WERI-Rb-1 (cell line): ENCODE data around the gene SIM1.

Experiments
- DNase-seq: peaks from one replicate; pipeline ENCODE4 v3.0.0-alpha.2; 2020
- H3K27ac ChIP-seq: fragments of 250-450 bp; sonication (Bioruptor Pico); 2 replicates; pipeline ENCODE4 v1.5.1; 2020; ENCODE audit warnings: mild to moderate bottlenecking, moderate library complexity
- H3K27me3 ChIP-seq: fragments of 250-450 bp; sonication (Bioruptor Pico); 2 replicates; pipeline ENCODE4 v1.5.1; 2021; ENCODE audit warnings: mild to moderate bottlenecking, low read depth, moderate library complexity; ENCODE audit not compliant: insufficient read depth, severe bottlenecking
- H3K36me3 ChIP-seq: fragments of 250-450 bp; sonication (Bioruptor Pico); 2 replicates; pipeline ENCODE4 v1.5.1; 2020; ENCODE audit warnings: mild to moderate bottlenecking, moderate library complexity
- H3K4me3 ChIP-seq: 2 replicates; pipeline ENCODE4 v1.5.1; 2011; ENCODE audit warnings: low read depth, mild to moderate bottlenecking, control low read depth, low read length
- H3K9me3 ChIP-seq: fragments of 250-450 bp; sonication (Bioruptor Pico); 2 replicates; pipeline ENCODE4 v1.5.1; 2021; ENCODE audit warnings: mild to moderate bottlenecking, moderate library complexity; ENCODE audit not compliant: severe bottlenecking
- TF ChIP-seq, protein P1 (sequence below): IDR thresholded peaks from 2 replicates; pipeline ENCODE4 v1.5.1; 2011; ENCODE audit warnings: low read depth, mild to moderate bottlenecking, control low read depth, inconsistent platforms, low read length

The SIM1 gene

DNA sequence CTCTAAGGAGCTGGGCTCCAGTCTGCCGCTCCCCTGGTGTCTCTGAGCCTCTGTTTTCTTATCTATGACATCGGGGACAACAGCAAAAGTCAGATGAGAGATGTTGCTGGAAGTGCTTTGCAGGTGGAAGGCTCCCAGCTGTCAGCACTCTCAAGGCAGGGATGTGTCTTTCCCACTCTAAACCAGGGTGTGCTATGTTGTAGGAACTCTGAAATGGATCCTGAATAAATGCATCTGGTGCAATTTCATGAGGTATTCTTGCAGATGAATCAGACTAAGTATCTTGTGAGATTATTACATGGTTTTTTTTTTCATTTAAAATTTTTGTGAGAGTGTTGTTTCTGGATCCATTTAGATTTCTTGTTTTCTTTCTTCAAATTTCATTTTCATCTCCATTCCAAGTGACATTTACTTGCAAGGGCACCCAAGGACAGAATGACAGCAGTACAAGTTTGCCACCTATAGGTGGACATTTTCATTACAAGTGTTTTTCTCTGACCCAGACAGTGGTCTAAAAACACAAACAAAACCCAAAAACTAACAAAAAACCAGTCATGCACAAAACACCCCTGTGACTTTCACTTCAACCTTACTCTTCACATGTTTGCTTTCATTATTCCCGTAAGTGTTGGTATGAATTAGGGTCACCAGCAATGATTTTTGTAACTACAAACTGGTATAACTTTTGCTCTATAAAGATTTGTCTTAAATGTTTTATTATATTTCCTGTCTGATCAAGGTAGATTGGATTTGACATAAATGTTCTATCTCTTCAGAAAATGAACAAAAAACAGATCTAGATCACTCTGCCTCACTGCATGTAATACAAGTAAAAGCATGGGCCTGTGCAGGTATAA is 14.7 kb upstream of the SIM1 start:
- no peak for DNase-seq
- no peaks in the 10 kb centered on the region for H3K36me3 ChIP-seq
- no peak overlapping the region for H3K27ac ChIP-seq
- TF ChIP-seq, protein P1, sequence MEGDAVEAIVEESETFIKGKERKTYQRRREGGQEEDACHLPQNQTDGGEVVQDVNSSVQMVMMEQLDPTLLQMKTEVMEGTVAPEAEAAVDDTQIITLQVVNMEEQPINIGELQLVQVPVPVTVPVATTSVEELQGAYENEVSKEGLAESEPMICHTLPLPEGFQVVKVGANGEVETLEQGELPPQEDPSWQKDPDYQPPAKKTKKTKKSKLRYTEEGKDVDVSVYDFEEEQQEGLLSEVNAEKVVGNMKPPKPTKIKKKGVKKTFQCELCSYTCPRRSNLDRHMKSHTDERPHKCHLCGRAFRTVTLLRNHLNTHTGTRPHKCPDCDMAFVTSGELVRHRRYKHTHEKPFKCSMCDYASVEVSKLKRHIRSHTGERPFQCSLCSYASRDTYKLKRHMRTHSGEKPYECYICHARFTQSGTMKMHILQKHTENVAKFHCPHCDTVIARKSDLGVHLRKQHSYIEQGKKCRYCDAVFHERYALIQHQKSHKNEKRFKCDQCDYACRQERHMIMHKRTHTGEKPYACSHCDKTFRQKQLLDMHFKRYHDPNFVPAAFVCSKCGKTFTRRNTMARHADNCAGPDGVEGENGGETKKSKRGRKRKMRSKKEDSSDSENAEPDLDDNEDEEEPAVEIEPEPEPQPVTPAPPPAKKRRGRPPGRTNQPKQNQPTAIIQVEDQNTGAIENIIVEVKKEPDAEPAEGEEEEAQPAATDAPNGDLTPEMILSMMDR, result peak; percentile 52; the same call in 1 of the 2 replicates
- H3K27me3 ChIP-seq, result no peaks in the 10 kb centered on the region
- H3K9me3 ChIP-seq, result no peaks in the 10 kb centered on the region
- no peak overlapping the region for H3K4me3 ChIP-seq

DNA sequence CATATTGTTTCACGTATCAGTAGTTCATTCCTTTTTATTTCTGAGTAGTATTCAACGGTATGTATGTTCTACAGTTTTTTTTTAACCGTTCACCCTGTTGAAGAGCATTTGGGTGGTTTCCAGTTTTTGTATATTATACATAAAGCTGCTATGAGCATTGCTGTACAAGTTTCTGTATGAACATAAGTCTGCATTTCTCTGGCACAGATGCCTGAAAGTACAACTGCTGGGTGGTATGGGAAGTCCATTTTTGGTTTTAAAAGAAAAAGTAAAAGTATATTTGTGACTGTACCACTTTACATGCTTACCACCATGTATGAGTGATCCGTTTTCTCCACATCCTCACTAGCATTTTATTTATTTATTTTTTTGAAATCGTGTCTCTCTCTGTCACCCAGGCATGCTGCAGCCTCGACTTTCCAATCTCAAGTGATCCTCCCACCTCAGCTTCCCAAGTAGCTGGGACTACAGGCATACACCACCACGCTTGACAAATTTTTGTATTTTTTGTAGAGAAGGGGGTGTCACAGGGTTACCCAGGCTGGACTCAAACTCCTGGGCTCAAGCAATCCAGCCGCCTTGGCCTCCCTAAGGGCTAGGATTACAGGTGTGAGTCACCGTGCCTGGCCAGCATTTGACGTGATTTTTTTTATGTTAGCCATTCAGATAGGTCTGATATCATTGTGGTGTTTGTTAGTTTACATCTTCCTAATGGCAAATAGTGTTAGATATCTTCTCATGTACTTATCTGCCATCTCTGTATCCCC is 11.0 kb upstream of the SIM1 start:
- no peak overlapping the region for H3K4me3 ChIP-seq
- TF ChIP-seq, protein P1, result no peak
- DNase-seq, result no peak
- H3K27me3 ChIP-seq, result no peaks in the 10 kb centered on the region
- no peak overlapping the region for H3K27ac ChIP-seq
- H3K9me3 ChIP-seq, result no peaks in the 10 kb centered on the region
- no peaks in the 10 kb centered on the region for H3K36me3 ChIP-seq

DNA sequence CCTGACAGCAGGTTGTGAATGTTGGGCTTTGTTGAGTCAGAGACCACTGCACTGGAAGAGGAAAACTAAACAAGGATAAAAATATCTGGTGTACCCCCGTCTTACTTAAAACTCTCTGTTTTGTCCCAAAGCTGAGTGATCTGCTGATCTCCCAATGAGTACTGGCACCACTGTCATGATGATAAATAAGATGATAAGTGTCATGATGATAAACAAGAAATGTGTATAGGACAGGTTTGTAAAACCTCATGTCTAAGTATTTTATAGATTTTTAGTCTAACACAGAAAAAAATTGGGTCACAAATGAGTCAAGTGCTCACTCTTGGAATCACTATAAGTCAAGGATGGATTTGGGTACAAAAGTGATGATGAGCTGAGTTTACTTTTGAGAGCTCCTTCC is 8.5 kb upstream of the SIM1 start:
- no peak for DNase-seq
- Histone ChIP-seq H3K27me3 (no peaks in the 10 kb centered on the region), H3K4me3 (no peak overlapping the region), H3K36me3 (no peaks in the 10 kb centered on the region), H3K27ac (no peak overlapping the region), H3K9me3 (no peaks in the 10 kb centered on the region)
- TF ChIP-seq, protein P1, result no peak

DNA sequence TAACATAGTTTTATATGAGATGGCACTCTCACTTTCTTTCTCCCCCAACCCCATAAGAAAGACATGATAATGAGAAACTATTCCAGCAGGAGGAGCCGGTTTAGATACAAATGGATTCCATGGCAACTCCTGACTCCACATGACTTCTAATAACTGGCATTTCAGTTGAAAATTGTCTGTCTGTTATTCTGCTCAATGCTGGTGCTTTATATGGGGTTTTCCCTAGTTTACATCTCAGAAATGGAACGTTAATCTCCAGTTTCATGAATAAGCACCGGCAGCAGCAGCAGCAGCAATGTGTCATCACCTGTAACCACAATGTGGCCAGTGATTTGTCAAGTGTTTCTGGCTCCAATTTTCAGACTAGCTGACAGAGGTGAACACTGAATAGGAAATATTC is 8.0 kb upstream of the SIM1 start:
- no peak overlapping the region for H3K4me3 ChIP-seq
- DNase-seq, result no peak
- H3K27me3 ChIP-seq, result no peaks in the 10 kb centered on the region
- no peaks in the 10 kb centered on the region for H3K36me3 ChIP-seq
- H3K9me3 ChIP-seq, result no peaks in the 10 kb centered on the region
- no peak overlapping the region for H3K27ac ChIP-seq
- TF ChIP-seq, protein P1, result no peak

DNA sequence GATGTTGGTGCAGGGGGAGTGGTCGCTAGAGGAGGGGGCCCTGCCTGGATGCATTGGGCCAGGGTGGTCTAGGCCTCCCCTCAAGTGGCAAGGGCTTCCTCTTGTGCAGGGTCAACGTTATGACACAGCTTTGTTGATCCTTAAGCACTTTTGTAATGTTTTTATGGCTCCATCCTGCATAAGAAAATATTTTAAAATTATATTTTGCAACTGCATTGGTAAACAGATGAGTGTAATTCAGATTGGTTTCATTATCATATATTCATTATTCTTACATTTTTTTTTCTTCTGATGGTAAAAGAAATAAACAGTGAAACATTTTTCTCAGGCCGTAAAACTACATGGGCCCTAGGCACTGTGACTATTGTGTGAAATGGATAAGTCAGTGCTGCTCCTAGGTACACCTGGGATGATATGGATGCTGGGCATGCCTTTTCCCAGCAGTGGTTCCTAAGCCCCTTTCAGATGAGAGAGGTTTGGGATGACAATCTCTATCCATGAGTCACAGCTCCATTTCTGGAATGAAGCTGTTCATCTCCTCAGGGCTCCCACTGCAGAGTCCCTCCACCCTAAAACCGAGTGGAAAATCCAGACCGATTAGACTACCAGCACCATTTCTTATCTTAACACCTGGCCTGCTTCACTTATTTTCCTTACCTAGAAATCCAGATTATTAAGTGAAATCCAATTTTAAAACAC is 5.8 kb upstream of the SIM1 start:
- no peaks in the 10 kb centered on the region for H3K36me3 ChIP-seq
- no peak overlapping the region for H3K4me3 ChIP-seq
- peaks cover 9% of the 10 kb centered on the region for H3K27me3 ChIP-seq
- no peak overlapping the region for H3K27ac ChIP-seq
- H3K9me3 ChIP-seq, result no peaks in the 10 kb centered on the region
- DNase-seq, result no peak
- TF ChIP-seq, protein P1, result no peak
